Breast epithelium (tissue), 4 donors: Measurements from ENCODE around the gene VSIR. TPM values are rescaled to one million over a fixed set of nuclear protein-coding genes. Genes with fewer than 3 reads are reported as not detected.

Experiments used
- DNase-seq, 2 donors: peaks; one replicate each; pipeline ENCODE4 v3.0.0-alpha.2; 2019; ENCODE audit warnings: low spot score in 2 of 2
- H3K27ac ChIP-seq, 2 donors: fragments of 200-600 bp; sonication (generic) in 1 of 2; one replicate each; pipeline ENCODE4 v1.5.1; 2016 to 2019; ENCODE audit warnings: mild to moderate bottlenecking in 1 of 2
- H3K27me3 ChIP-seq, 2 donors: fragments of 200-600 bp; sonication (generic) in 1 of 2; one replicate each; pipeline versions ENCODE4 v1.5.1 to v1.6.0; 2017 to 2019; ENCODE audit warnings: control low read depth in 1 of 2, mild to moderate bottlenecking in 1 of 2
- H3K36me3 ChIP-seq: fragments of 200-600 bp; one replicate; pipeline ENCODE4 v1.5.1; 2019
- H3K4me1 ChIP-seq, 2 donors: fragments of 200-600 bp; sonication (generic); one replicate each; pipeline ENCODE4 v1.5.1; 2016 to 2019; ENCODE audit warnings: control low read depth in 1 of 2
- H3K4me3 ChIP-seq, 3 donors: fragments of 200-600 bp; sonication (generic); 1 replicate in 2 of 3; 2 replicates in 1 of 3; pipeline ENCODE4 v1.5.1; 2016 to 2019; ENCODE audit warnings: mild to moderate bottlenecking in 3 of 3, moderate library complexity in 2 of 3
- H3K9me3 ChIP-seq, 2 donors: fragments of 200-600 bp; sonication (generic) in 1 of 2; one replicate each; pipeline ENCODE4 v1.5.1; 2016 to 2019; ENCODE audit warnings: control low read depth in 1 of 2
- CTCF ChIP-seq, 3 donors: fragments of 450-650 bp; IDR thresholded peaks; one replicate each; pipeline ENCODE4 v1.5.1; 2016 to 2017; ENCODE audit warnings: antibody characterized with exemption in 3 of 3, mild to moderate bottlenecking in 3 of 3, moderate library complexity in 3 of 3
- POLR2A ChIP-seq: fragments of 450-650 bp; IDR thresholded peaks from one replicate; pipeline ENCODE4 v1.6.1; 2016; ENCODE audit warnings: antibody characterized with exemption, mild to moderate bottlenecking, moderate library complexity
- POLR2AphosphoS5 ChIP-seq, 3 donors: sonication (generic); formaldehyde crosslinking; IDR thresholded peaks; one replicate each; pipeline ENCODE4 v1.6.1; 2017; ENCODE audit warnings: antibody characterized with exemption in 3 of 3
- intact Hi-C: fragments of 100-400 bp; cut with DNase I; formaldehyde crosslinking; loops from one replicate; pipeline ENCODE4 v1.15.1; 2023; ENCODE audit warnings: low total_unique reads
- total RNA-seq, 3 donors: library from RNA; depleted of rRNA; stranded (reverse); fragments of >200 nt; gene quantifications; one replicate each; pipeline ENCODE4 v1.1.0, GENCODE V29; 2016

The VSIR gene
- total RNA-seq, 3 donors from 2014 or later, result 33.4 to 58.7 (median 34.7) TPM

GRCh38 chr10:71771821-71772617 is 1.3 kb downstream of the VSIR start:
- H3K27ac ChIP-seq, result peak overlapping the region; percentile 82 to 94
- H3K36me3 ChIP-seq, result no peaks in the 10 kb centered on the region
- TF ChIP-seq CTCF (IDR thresholded peaks at IDR 0.05), result no peak
- TF ChIP-seq POLR2A, result no peak
- peak; percentile 17 to 79 (median 30) for TF ChIP-seq POLR2AphosphoS5 (IDR thresholded peaks at IDR 0.05)
- peak overlapping the region; percentile 59 to 86 (median 81) for H3K4me3 ChIP-seq
- no peaks in the 10 kb centered on the region for H3K9me3 ChIP-seq
- peak in 1 of 2 donors; percentile 74 for DNase-seq
- no peaks in the 10 kb centered on the region for H3K27me3 ChIP-seq
- intact Hi-C loops, result loop anchor here (1.0 kb wide), 1 partner anchor 76 kb away; no protein-coding TSS in a partner anchor
- H3K4me1 ChIP-seq, result peaks cover 9 to 11% of the 10 kb centered on the region in 2 donors

- no peak for DNase-seq
- TF ChIP-seq POLR2A (no peak), POLR2AphosphoS5 (IDR thresholded peaks at IDR 0.05) (no peak), CTCF (IDR thresholded peaks at IDR 0.05) (no peak)
- H3K4me3 ChIP-seq, result peak overlapping the region; percentile 59 to 86 (median 81)
- H3K27ac ChIP-seq, result peak overlapping the region; percentile 82 to 94
- intact Hi-C loops, result loop anchor here (1.0 kb wide), 1 partner anchor 75 kb away; no protein-coding TSS in a partner anchor
- H3K36me3 ChIP-seq, result no peaks in the 10 kb centered on the region
- peaks cover 9 to 19% of the 10 kb centered on the region in 2 donors for H3K4me1 ChIP-seq
- no peaks in the 10 kb centered on the region for H3K27me3 ChIP-seq
- H3K9me3 ChIP-seq, result no peaks in the 10 kb centered on the region
Measured at GRCh38 chr10:71771204-71771603, 2.1 kb downstream of the VSIR start.

GRCh38 chr10:71770789-71771188 is 2.5 kb downstream of the VSIR start:
- H3K4me1 ChIP-seq, result peaks cover 9 to 23% of the 10 kb centered on the region in 2 donors
- H3K9me3 ChIP-seq, result no peaks in the 10 kb centered on the region
- H3K4me3 ChIP-seq, result peak overlapping the region; percentile 59 to 86 (median 81)
- H3K27ac ChIP-seq, result peak overlapping the region; percentile 82 to 94
- H3K27me3 ChIP-seq, result no peaks in the 10 kb centered on the region
- no peak for DNase-seq
- intact Hi-C loops, result loop anchor here (1.0 kb wide), 1 partner anchor 74 kb away; no protein-coding TSS in a partner anchor
- H3K36me3 ChIP-seq, result no peaks in the 10 kb centered on the region
- TF ChIP-seq POLR2A (no peak), POLR2AphosphoS5 (IDR thresholded peaks at IDR 0.05) (peak in 1 of 3 donors; percentile 57)

GRCh38 chr10:71770255-71770654 is 3.1 kb downstream of the VSIR start:
- intact Hi-C loops, result no loop called here
- peaks cover 9 to 23% of the 10 kb centered on the region in 2 donors for H3K4me1 ChIP-seq
- H3K27me3 ChIP-seq, result no peaks in the 10 kb centered on the region
- no peak for DNase-seq
- H3K36me3 ChIP-seq, result no peaks in the 10 kb centered on the region
- H3K4me3 ChIP-seq, result peak overlapping the region; percentile 59 to 86 (median 81)
- H3K9me3 ChIP-seq, result no peaks in the 10 kb centered on the region
- TF ChIP-seq POLR2AphosphoS5 (IDR thresholded peaks at IDR 0.05), result no peak
- no peak for TF ChIP-seq POLR2A
- TF ChIP-seq CTCF (IDR thresholded peaks at IDR 0.05), result no peak
- H3K27ac ChIP-seq, result peak overlapping the region; percentile 82 to 94

GRCh38 chr10:71769279-71769823 is 4.0 kb downstream of the VSIR start:
- TF ChIP-seq POLR2A, result no peak
- no peak for TF ChIP-seq POLR2AphosphoS5 (IDR thresholded peaks at IDR 0.05)
- no peak for TF ChIP-seq CTCF (IDR thresholded peaks at IDR 0.05)
- H3K27ac ChIP-seq, result peak overlapping the region; percentile 82 to 94

More at GRCh38 chr10:71769279-71769823, 4.0 kb downstream of the VSIR start:
- intact Hi-C loops, result no loop called here
- Histone ChIP-seq H3K27me3 (no peaks in the 10 kb centered on the region), H3K9me3 (no peaks in the 10 kb centered on the region), H3K4me1 (peaks cover 7 to 23% of the 10 kb centered on the region in 2 donors), H3K4me3 (peak overlapping the region in 2 of 3 donors; percentile 4 to 47), H3K36me3 (no peaks in the 10 kb centered on the region)
- no peak for DNase-seq
